Activated naive CD4-positive, alpha-beta T cell treated with anti-CD3 and anti-CD28 coated beads, Interleukin-2, amount 10 ng/mL, durations not matched to agents 7 days and 5 days (primary cell): ENCODE results near the gene RIPOR1.
"Not testable (repeated sequence)": the region's sequence is repeated elsewhere in the genome, so short reads cannot be mapped to it uniquely, and the experiment has no call there.

Experiments used
- CTCF ChIA-PET: fragments of 350-600 bp; sonication (Branson Sonifier 250); formaldehyde crosslinking; loops from one replicate; lab custom pipeline; 2021; ENCODE audit warnings: antibody characterized with exemption; lab: Charles Lee
- DNase-seq: peaks from one replicate; pipeline ENCODE4 v3.0.0-alpha.2; 2020
- H3K27ac Mint-ChIP-seq: one replicate; pipeline ENCODE4 v1.8.0; 2021; ENCODE audit warnings: mild to moderate bottlenecking, moderate library complexity, mixed read lengths
- H3K27me3 Mint-ChIP-seq: one replicate; pipeline ENCODE4 v1.8.0; 2021; ENCODE audit warnings: mild to moderate bottlenecking, mixed read lengths
- H3K36me3 Mint-ChIP-seq: one replicate; pipeline ENCODE4 v1.8.0; 2021; ENCODE audit warnings: mixed read lengths
- H3K4me1 Mint-ChIP-seq: one replicate; pipeline ENCODE4 v1.8.0; 2021; ENCODE audit warnings: mixed read lengths
- H3K4me3 Mint-ChIP-seq: one replicate; pipeline ENCODE4 v1.8.0; 2021; ENCODE audit warnings: mild to moderate bottlenecking, moderate library complexity, mixed read lengths
- H3K9me3 Mint-ChIP-seq: one replicate; pipeline ENCODE4 v1.8.0; 2021; ENCODE audit warnings: mixed read lengths

The RIPOR1 gene

GRCh38 chr16:67528222-67528869 lies at the start of gene RIPOR1:
RIPOR1 (plus strand) TSS chr16:67528829; CDS start chr16:67538447, 9,618 bp downstream.
- H3K36me3 Mint-ChIP-seq = no peaks in the 10 kb centered on the region
- CTCF ChIA-PET = interaction anchor here (1.5 to 5.1 kb wide), 2 partner anchors 7 to 19 kb away, joined by 5 to 35 read pairs; no protein-coding TSS in a partner anchor
- no peaks in the 10 kb centered on the region for H3K9me3 Mint-ChIP-seq
- H3K4me1 Mint-ChIP-seq = peaks cover 26% of the 10 kb centered on the region
- H3K27me3 Mint-ChIP-seq = peaks cover 90% of the 10 kb centered on the region
- no peak within 1 kb of the TSS for H3K27ac Mint-ChIP-seq
- peak within 1 kb of the TSS; percentile 60 for H3K4me3 Mint-ChIP-seq
- DNase-seq = peak; percentile 70

DNA sequence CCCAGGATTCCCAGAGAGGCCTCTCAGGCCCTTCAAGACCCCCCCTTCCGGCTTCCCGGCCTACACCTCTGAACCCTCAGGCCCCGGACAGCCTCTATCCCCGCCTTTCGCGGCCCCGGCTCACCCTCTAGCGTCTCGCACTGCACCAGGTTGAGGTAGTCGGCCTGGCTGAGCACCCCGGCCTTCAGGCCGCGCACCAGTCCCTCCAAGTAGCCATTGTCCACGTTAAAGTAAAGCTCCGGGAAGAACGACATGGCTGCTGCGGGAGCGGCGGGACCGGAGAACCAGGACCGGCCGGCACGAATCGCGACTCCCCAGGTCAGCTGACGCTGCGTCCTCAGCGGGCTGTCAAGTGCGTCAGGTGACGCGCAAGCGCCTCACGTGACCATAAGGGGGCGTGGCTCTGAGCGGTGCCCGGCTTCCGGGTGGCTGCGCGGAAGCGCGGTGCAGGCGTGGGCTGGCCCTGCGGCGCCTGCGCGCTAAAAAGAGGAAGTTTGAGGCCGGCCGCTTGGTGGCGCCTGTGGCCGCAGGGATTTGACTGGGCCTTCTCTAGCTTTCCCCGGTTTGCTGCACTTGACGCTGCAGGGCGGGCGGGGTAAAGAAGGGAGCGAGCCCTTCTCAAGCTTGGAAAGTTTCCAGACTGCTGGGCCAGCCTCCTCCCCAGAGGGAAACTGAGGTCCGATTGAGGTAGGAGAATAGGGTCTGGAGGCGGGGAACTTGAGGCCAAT lies 47.6 kb upstream of the RIPOR1 start, which contains the start of gene ATP6V0D1:
TSS of gene ATP6V0D1 (minus strand) at position 325 of the 728 bp plus-strand sequence. CDS start at position 254, 71 bp downstream.
- CTCF ChIA-PET = interaction anchor here (0.7 to 5.4 kb wide), 14 partner anchors 11 to 336 kb away, joined by 3 to 74 read pairs (median 4); partner anchors contain the start of gene NOL3
- Mint-ChIP-seq H3K27me3 (no peaks in the 10 kb centered on the region), H3K4me1 (peaks cover 47% of the 10 kb centered on the region), H3K9me3 (no peaks in the 10 kb centered on the region), H3K36me3 (peaks cover 20% of the 10 kb centered on the region), H3K4me3 (peak within 1 kb of the TSS; percentile 94), H3K27ac (peak within 1 kb of the TSS; percentile 97)
- DNase-seq = peak; percentile 99

- peaks cover 47% of the 10 kb centered on the region for H3K4me1 Mint-ChIP-seq
- H3K27me3 Mint-ChIP-seq = no peaks in the 10 kb centered on the region
- H3K4me3 Mint-ChIP-seq = peak overlapping the region; percentile 94
- peak; percentile 70 for DNase-seq
- H3K9me3 Mint-ChIP-seq = no peaks in the 10 kb centered on the region
- peaks cover 20% of the 10 kb centered on the region for H3K36me3 Mint-ChIP-seq
- CTCF ChIA-PET = interaction anchor here (0.7 to 5.4 kb wide), 13 partner anchors 11 to 335 kb away, joined by 3 to 74 read pairs (median 4); no protein-coding TSS in a partner anchor
- peak overlapping the region; percentile 97 for H3K27ac Mint-ChIP-seq
These were observed 46.9 kb upstream of the RIPOR1 start for GRCh38 chr16:67481561-67482232.

GRCh38 chr16:67482233-67482924 lies 46.2 kb upstream of the RIPOR1 start:
- CTCF ChIA-PET = interaction anchor here (1.9 to 5.4 kb wide), 4 partner anchors 10 to 38 kb away, joined by 8 to 74 read pairs (median 44); no protein-coding TSS in a partner anchor
- DNase-seq = no peak
- peaks cover 47% of the 10 kb centered on the region for H3K4me1 Mint-ChIP-seq
- peak overlapping the region; percentile 97 for H3K27ac Mint-ChIP-seq
- H3K9me3 Mint-ChIP-seq = no peaks in the 10 kb centered on the region
- H3K27me3 Mint-ChIP-seq = no peaks in the 10 kb centered on the region
- peak overlapping the region; percentile 94 for H3K4me3 Mint-ChIP-seq
- H3K36me3 Mint-ChIP-seq = peaks cover 18% of the 10 kb centered on the region

GRCh38 chr16:67483150-67483549 lies 45.5 kb upstream of the RIPOR1 start, which contains the start of gene AGRP:
AGRP (minus strand) TSS chr16:67483547; CDS start chr16:67483398, 149 bp downstream.
- Mint-ChIP-seq H3K27ac (peak within 1 kb of the TSS; percentile 97), H3K36me3 (peaks cover 13% of the 10 kb centered on the region), H3K9me3 (no peaks in the 10 kb centered on the region), H3K4me3 (peak within 1 kb of the TSS; percentile 94), H3K4me1 (peaks cover 43% of the 10 kb centered on the region), H3K27me3 (no peaks in the 10 kb centered on the region)
- CTCF ChIA-PET = interaction anchor here (3.0 to 5.4 kb wide), 3 partner anchors 9 to 38 kb away, joined by 27 to 74 read pairs (median 61); no protein-coding TSS in a partner anchor
- DNase-seq = no peak

GRCh38 chr16:67483731-67484525 lies 44.7 kb upstream of the RIPOR1 start:
- Mint-ChIP-seq H3K27me3 (no peaks in the 10 kb centered on the region), H3K4me1 (peaks cover 42% of the 10 kb centered on the region), H3K9me3 (no peaks in the 10 kb centered on the region), H3K27ac (peak overlapping the region; percentile 39), H3K36me3 (peaks cover 13% of the 10 kb centered on the region), H3K4me3 (peak overlapping the region; percentile 31)
- CTCF ChIA-PET = interaction anchor here (4.3 to 5.4 kb wide), 2 partner anchors 8 to 31 kb away, joined by 61 to 74 read pairs; no protein-coding TSS in a partner anchor
- DNase-seq = no peak

DNA sequence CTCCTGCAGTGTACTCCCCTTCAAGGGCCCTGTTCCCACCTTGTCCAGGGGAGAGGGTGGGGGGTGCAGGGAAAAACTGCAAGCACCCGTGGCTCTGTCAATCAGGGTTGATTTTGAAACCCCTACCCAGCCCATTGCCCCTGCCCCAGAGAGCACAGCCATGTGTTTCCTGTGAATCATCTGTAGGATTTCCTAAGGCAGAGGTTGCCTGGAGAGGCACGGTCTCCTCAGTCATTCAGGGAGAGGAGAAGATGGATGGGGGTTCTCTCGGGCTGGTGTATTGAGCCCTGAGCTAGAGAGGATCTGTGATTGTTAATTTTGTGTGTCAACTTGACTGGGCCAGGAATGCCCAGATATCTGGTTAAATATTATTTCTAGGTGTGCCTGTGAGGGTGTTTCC lies 41.8 kb upstream of the RIPOR1 start:
- H3K27ac Mint-ChIP-seq = no peak overlapping the region
- H3K4me1 Mint-ChIP-seq = peaks cover 30% of the 10 kb centered on the region
- no peaks in the 10 kb centered on the region for H3K27me3 Mint-ChIP-seq
- no peaks in the 10 kb centered on the region for H3K9me3 Mint-ChIP-seq
- no peak overlapping the region for H3K4me3 Mint-ChIP-seq
- CTCF ChIA-PET = interaction anchor here (11.8 kb wide), 1 partner anchor 28 kb away, joined by 167 read pairs; no protein-coding TSS in a partner anchor
- no peak for DNase-seq
- H3K36me3 Mint-ChIP-seq = peaks cover 17% of the 10 kb centered on the region

- not testable (repeated sequence) for H3K9me3 Mint-ChIP-seq
- peaks cover 15% of the 10 kb centered on the region for H3K36me3 Mint-ChIP-seq
These were observed 41.1 kb upstream of the RIPOR1 start for GRCh38 chr16:67487561-67487960.

DNA sequence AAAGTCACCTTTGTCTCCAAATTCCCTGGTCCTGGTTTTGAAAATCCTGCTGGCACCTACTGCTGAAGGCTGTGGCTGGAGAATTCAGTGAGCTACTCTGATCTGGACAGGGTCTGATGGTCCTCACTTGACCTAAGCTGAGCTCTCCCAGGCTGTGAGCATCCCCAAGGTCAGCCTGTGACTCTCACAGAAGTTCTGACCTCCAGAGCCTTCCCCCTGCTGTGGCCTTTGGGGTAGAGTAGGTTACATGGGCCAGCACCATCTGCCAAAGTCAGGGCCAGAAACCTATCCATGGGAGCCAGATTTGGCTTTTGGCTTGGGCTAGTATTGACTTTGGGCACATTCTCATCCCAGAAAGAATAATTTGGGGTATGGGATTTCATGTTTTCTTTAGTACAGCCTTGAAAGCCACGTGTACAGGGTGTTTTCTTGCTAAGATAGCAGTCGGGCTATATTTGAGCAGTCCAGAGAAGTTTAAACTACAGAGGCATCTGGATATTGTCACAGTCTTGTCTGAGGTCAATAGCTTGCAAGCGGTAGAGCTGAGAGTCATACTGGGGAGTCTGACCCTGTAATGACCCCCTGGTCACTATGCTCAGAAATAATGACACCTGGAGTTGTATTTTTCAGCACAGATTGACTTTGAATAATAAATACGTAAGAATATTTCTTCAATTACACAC lies 39.1 kb upstream of the RIPOR1 start:
- Mint-ChIP-seq H3K4me3 (no peak overlapping the region), H3K9me3 (no peaks in the 10 kb centered on the region), H3K27me3 (no peaks in the 10 kb centered on the region), H3K4me1 (peaks cover 13% of the 10 kb centered on the region), H3K27ac (peak overlapping the region; percentile 33), H3K36me3 (peaks cover 12% of the 10 kb centered on the region)
- CTCF ChIA-PET = interaction anchor here (1.1 to 11.8 kb wide), 6 partner anchors 8 to 178 kb away, joined by 3 to 167 read pairs (median 5); partner anchors contain the start of genes AGRP and ATP6V0D1
- no peak for DNase-seq

More at GRCh38 chr16:67487561-67487960, 41.1 kb upstream of the RIPOR1 start:
- CTCF ChIA-PET = interaction anchor here (11.8 kb wide), 1 partner anchor 27 kb away, joined by 167 read pairs; no protein-coding TSS in a partner anchor
- DNase-seq, H3K4me3 Mint-ChIP-seq, H3K27ac Mint-ChIP-seq, H3K27me3 Mint-ChIP-seq: not testable (repeated sequence)
- peaks cover 24% of the 10 kb centered on the region for H3K4me1 Mint-ChIP-seq

GRCh38 chr16:67490335-67491096 lies 38.1 kb upstream of the RIPOR1 start:
- Mint-ChIP-seq H3K9me3 (no peaks in the 10 kb centered on the region), H3K27ac (no peak overlapping the region), H3K36me3 (peaks cover 11% of the 10 kb centered on the region), H3K4me3 (no peak overlapping the region), H3K4me1 (peaks cover 15% of the 10 kb centered on the region), H3K27me3 (no peaks in the 10 kb centered on the region)
- CTCF ChIA-PET = interaction anchor here (0.8 to 11.8 kb wide), 4 partner anchors 9 to 95 kb away, joined by 4 to 167 read pairs (median 32); partner anchors contain the start of genes AGRP and ATP6V0D1
- no peak for DNase-seq

- Mint-ChIP-seq H3K4me3 (no peak overlapping the region), H3K27me3 (no peaks in the 10 kb centered on the region), H3K27ac (peak overlapping the region; percentile 65), H3K36me3 (peaks cover 29% of the 10 kb centered on the region), H3K9me3 (no peaks in the 10 kb centered on the region), H3K4me1 (peaks cover 35% of the 10 kb centered on the region)
- CTCF ChIA-PET = interaction anchor here (1.1 to 2.8 kb wide), 2 partner anchors 15 to 23 kb away, joined by 4 to 27 read pairs; no protein-coding TSS in a partner anchor
- DNase-seq = no peak
These were observed 29.5 kb upstream of the RIPOR1 start for GRCh38 chr16:67499106-67499505.
